ENCODE measurements around the gene GCGR.
A peak's percentile ranks its signal among the peaks of the same experiment; 100 is the strongest.

Gene GCGR

DNA sequence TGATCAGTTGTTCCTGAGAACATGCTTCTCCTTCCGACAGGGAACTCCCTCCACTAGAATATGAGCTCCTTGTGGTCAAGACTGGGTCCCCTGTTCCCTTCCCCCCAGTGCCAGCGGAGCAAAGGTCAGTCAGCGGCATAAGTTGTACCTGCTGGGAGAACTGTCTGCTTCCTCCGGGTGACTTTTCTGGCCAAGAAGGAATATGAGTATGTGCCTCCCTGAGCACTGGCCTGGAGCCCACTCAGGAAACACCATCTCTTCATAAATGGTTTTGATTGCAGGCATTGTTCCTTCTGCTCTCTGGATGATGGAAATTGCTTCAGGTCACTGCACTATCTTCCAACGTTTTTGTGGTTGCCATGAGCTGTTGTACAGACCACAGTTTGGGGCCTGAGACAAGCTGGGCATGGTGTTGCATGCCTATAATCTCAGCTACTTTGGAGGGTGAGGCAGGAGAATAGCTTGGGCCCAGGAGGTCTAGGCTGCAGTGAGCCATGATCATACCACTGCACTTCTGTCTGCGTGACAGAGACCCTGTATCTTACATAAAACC is 59.2 kb downstream of the GCGR start:
- H3K27me3 Mint-ChIP-seq: peaks cover 3% of the 10 kb centered on the region
- ATAC-seq: no peak

More for the DNA sequence above, 59.2 kb downstream of the GCGR start:
- Mint-ChIP-seq H3K27ac (peak overlapping the region; percentile 95), H3K36me3 (ENCODE audit: low read depth) (peaks cover 46% of the 10 kb centered on the region), H3K9me3 (no peaks in the 10 kb centered on the region), H3K4me3 (peak overlapping the region; percentile 84), H3K4me1 (peaks cover 62% of the 10 kb centered on the region)
- no peak for DNase-seq

Data from activated naive CD8-positive, alpha-beta T cell treated with anti-CD3 and anti-CD28 coated beads, Interleukin-2, amount 50 U/mL, for 24 hours (primary cell).